Choroid plexus epithelial cell (primary cell): ENCODE measurements around the gene ZNF525.
"Not testable (repeated sequence)": the region's sequence is repeated elsewhere in the genome, so short reads cannot be mapped to it uniquely, and the experiment has no call there.

ENCODE experiments used
- DNase-seq: peaks from one replicate; pipeline ENCODE4 v3.0.0-alpha.2; 2010; ENCODE audit warnings: low read depth
- H3K4me3 ChIP-seq: 2 replicates; pipeline ENCODE4 v1.5.1; 2011; ENCODE audit warnings: low read depth, mild to moderate bottlenecking, control low read depth, low read length, moderate library complexity
- TF ChIP-seq, protein P1 (sequence below): conservative IDR thresholded peaks from 2 replicates; pipeline ENCODE4 v1.5.1; 2011; ENCODE audit warnings: low read depth, mild to moderate bottlenecking, control low read depth, inconsistent platforms, low read length, moderate library complexity

The ZNF525 gene

DNA sequence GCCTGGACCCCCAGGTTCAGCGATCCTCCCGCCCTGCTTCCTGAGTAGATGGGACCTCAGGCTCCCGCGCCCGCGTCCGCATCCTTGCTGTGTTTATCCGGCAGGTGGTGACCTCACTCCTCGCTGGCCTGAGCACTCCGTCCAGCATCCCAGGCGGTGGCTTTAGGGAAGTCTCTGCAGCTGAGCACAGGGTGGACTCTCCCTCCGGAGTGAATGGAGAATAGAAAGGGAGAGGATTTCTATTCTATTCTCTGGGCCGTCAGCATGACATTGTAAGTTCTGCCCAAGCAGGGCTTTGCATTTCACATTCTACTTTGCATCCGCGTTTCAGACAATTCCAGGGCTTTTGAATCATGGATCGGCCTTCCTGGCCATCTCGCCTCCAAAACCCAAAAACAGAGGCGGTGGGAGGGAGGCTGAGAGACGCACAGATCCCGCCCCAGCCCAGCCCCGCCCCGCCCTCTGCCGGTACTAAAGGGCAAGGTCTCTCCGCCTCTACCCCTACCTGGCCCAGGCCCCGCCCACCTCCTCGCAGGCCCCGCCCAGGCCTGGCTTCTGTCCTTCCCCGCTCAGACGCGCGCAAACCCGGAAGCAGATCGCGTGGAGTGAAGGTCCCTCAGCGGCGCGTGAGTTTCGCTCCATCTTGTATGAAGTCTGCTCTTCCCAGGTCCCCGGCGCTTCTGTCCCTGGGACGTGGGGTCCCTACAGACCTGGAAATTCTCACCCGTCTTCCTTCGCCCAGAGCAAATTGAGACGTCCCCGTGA, at the start of gene ZNF525:
ZNF525 (plus strand) TSS at position 572 of the 765 bp plus-strand sequence. CDS start 6,577 bp downstream, outside the sequence.
- TF ChIP-seq, protein P1, sequence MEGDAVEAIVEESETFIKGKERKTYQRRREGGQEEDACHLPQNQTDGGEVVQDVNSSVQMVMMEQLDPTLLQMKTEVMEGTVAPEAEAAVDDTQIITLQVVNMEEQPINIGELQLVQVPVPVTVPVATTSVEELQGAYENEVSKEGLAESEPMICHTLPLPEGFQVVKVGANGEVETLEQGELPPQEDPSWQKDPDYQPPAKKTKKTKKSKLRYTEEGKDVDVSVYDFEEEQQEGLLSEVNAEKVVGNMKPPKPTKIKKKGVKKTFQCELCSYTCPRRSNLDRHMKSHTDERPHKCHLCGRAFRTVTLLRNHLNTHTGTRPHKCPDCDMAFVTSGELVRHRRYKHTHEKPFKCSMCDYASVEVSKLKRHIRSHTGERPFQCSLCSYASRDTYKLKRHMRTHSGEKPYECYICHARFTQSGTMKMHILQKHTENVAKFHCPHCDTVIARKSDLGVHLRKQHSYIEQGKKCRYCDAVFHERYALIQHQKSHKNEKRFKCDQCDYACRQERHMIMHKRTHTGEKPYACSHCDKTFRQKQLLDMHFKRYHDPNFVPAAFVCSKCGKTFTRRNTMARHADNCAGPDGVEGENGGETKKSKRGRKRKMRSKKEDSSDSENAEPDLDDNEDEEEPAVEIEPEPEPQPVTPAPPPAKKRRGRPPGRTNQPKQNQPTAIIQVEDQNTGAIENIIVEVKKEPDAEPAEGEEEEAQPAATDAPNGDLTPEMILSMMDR: peak; percentile 27
- DNase-seq: peak; percentile 76

DNA sequence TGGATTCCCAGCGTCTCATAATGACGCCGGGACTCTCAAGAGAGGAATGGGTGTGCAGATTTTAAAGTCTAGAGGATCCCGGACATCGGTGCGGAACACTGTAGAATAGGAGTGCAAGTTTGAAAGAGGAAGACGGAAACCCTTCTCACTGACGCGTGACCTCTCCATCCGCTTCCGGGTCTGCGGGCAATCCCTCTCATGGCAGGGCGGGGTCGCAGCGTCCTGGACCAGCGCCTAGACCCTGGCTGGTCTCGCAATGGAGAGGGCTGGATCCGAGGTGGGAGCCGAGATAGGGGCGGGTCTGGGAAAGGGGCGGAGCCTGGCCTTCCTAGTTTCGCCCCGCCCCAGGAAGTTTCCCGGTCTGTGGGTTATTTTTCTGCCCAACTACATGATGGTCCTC, 36.5 kb upstream of the ZNF525 start:
- TF ChIP-seq, protein P1: no peak
- no peak overlapping the region for H3K4me3 ChIP-seq
- DNase-seq: peak; percentile 5

More for the DNA sequence above, at the start of gene ZNF525:
- H3K4me3 ChIP-seq: peak within 1 kb of the TSS; percentile 74

DNA sequence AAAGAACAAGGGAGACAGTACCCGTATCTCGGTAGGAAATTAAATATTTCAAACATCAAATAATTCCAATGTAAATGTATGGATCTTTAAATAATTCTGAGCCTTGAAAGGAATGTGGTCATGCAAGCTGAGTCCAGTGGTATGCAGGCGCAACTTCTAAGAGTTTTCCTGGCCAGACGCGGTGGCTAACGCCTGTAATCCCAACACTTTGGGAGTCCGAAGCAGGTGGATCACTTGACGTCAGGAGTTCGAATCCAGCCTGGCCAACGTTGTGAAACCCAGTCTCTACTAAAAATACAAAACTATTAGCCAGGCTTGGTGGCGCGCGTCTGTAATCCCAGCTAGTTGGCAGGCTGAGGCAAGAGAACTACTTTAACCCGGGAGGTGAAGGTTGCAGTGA, 33.0 kb upstream of the ZNF525 start:
- DNase-seq: no peak
- TF ChIP-seq, protein P1: no peak
- no peak overlapping the region for H3K4me3 ChIP-seq

DNA sequence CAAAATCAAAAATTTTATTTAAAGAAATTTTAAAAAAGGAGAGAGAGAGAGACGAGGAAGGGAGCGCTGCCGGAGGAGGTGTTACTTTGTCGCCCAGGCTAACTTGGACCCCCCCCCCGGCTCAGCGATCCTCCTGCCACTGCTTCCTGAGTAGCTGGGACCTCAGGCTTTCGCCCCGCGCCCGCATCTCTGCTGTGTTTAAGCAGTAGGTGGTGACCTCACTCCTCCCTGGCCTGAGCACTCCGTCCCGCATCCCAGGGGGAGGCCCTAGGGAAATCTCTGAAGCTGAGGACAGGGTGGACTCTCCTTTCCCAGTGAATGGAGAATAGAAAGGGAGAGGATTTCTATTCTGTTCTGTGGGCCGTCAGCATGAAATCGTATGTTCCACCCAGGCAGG, 32.4 kb upstream of the ZNF525 start:
- H3K4me3 ChIP-seq: peak overlapping the region; percentile 87
- TF ChIP-seq, protein P1: no peak
- DNase-seq: no peak

DNA sequence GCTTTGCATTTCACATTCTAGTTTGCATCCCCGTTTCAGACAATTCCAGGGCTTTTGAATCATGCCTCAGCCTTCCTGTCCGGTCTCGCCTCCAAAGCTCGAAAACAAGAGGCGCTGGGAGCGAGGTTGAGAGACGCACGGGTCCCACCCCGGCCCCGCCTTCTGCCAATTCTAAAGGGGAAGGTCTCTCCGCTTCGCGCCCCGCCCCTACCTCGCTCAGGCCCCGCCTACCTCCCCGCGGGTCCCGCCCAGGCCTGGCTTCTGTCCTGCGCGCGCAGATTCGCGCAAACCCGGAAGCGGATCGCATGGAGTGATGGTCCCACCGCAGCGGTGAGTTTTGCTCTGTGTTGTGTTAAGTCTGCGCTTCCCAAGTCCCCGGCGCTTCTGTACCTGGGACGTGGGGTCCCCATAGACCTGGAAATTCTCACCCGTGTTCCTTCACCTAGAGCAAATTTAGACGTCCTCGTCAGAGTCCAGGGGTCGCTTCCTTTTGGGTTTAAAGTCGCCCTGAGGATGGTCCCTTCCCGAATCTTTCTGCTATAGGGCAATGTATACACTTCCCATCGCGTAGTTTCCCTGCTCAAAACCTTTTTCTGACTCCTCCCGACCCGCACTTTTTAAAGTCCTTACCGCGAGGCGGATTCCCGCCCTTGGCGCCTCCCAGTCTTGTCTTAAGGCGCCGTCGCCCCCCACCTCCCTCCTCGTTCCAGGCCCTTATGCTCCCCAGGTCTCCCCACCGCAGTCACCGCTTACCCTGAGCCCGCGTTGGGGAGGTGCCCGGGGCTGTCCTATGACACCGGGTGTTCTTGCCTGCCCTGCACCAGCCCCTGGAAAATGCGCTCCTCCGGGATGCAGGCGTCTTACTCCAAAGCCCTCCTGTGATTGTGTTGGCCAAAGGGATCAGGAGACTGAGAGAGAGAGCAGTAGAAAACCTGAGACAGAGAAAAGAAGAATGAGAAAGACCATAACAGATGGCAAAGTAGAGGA, 31.7 kb upstream of the ZNF525 start, which contains the start of gene ZNF845:
ZNF845 (plus strand) TSS at position 287 of the 987 bp plus-strand sequence. CDS start 7,559 bp downstream, outside the sequence.
- DNase-seq: peak; percentile 95
- TF ChIP-seq, protein P1: no peak
- H3K4me3 ChIP-seq: peak within 1 kb of the TSS; percentile 87

DNA sequence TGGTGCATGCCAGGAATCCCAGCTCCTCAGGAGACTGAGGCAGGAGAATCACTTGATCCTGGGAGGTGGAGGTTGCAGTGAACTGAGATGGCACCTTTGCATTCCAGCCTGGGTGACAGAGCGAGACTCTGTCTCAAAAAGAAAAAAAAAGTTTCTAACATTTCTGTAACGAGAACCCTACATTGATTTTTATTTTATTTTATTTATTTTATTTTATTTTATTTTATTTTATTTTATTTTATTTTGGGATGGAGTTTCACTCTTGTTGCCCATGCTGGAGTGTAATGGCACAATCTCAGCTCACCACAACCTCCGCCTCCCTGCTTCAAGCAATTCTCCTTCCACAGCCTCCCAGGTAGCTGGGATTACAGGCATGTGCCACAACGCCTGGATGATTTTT, 21.1 kb upstream of the ZNF525 start:
- DNase-seq, H3K4me3 ChIP-seq: not testable (repeated sequence)

DNA sequence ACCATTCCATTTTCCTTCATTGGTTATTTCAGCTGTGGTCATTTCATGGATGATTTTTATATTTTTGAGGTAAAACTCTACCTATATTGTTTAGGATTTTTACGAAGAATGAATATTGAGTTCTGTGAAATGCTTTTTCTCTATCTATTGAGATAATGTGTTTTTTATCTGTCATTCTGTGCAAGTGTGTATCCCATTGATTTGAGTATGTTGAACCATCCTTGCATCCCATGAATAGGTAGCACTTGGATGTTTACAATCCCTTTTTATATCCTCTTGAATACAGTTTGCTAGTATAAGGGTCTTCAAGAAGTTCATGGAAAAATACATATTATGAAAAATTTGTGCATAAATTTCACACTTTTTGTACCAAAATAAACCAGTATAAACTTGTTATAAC, 9.8 kb upstream of the ZNF525 start:
- TF ChIP-seq, protein P1: no peak
- no peak overlapping the region for H3K4me3 ChIP-seq
- no peak for DNase-seq
